ENCODE measurements around the gene ELOVL2. TPM values are rescaled to one million over a fixed set of nuclear protein-coding genes. Genes with fewer than 3 reads are reported as not detected.
"Not testable (repeated sequence)": the region's sequence is repeated elsewhere in the genome, so short reads cannot be mapped to it uniquely, and the experiment has no call there.

The ELOVL2 gene
- total RNA-seq (1 to 10 TPM in 6 of 10 donors, under 1 TPM in 4; 0.73 to 3.5 (median 1.0) TPM), polyA plus RNA-seq (1 to 10 TPM; 2.6 to 3.3 TPM)
- long read RNA-seq, donor 1, partial matches to known transcripts = 0 of 1 reads
- long read RNA-seq, donor 1, other reads (novel, unspliced or antisense) = 1 of 1 reads
- long read RNA-seq, donor 2, partial matches to known transcripts = 0 of 1 reads
- long read RNA-seq, donor 2, other reads (novel, unspliced or antisense) = 0 of 1 reads
- long read RNA-seq, donor 3, partial matches to known transcripts = 1 of 3 reads
- long read RNA-seq, donor 3, other reads (novel, unspliced or antisense) = 1 of 3 reads

- H3K4me3 ChIP-seq = peak within 1 kb of the TSS; percentile 28 to 64 (median 55)
- 1 to 4% methylated on average over 78 to 124 of the region's 124 CpGs for WGBS, 2 donors
- DNase-seq (peak; percentile 16 to 49), ATAC-seq (peak; percentile 72 to 92 (median 83))
- TF ChIP-seq, protein P1, sequence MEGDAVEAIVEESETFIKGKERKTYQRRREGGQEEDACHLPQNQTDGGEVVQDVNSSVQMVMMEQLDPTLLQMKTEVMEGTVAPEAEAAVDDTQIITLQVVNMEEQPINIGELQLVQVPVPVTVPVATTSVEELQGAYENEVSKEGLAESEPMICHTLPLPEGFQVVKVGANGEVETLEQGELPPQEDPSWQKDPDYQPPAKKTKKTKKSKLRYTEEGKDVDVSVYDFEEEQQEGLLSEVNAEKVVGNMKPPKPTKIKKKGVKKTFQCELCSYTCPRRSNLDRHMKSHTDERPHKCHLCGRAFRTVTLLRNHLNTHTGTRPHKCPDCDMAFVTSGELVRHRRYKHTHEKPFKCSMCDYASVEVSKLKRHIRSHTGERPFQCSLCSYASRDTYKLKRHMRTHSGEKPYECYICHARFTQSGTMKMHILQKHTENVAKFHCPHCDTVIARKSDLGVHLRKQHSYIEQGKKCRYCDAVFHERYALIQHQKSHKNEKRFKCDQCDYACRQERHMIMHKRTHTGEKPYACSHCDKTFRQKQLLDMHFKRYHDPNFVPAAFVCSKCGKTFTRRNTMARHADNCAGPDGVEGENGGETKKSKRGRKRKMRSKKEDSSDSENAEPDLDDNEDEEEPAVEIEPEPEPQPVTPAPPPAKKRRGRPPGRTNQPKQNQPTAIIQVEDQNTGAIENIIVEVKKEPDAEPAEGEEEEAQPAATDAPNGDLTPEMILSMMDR (IDR thresholded peaks at IDR 0.05) = peak; percentile 27 to 65 (median 42)
- H3K9me3 ChIP-seq = peaks cover 0 to 5% (median 0%) of the 10 kb centered on the region in 11 donors
- intact Hi-C loops (cut with DNase I) = loop anchor here in 1 of 10 donors (5.0 kb wide), 1 partner anchor 92 kb away; no protein-coding TSS in a partner anchor
- H3K27me3 ChIP-seq = peaks cover 0 to 96% (median 78%) of the 10 kb centered on the region in 7 donors
- H3K4me1 ChIP-seq = peaks cover 0 to 11% (median 0%) of the 10 kb centered on the region in 9 donors
- peak within 1 kb of the TSS in 4 of 10 donors; percentile 27 to 60 (median 46) for H3K27ac ChIP-seq
- H3K36me3 ChIP-seq = no peaks in the 10 kb centered on the region
Observed at GRCh38 chr6:11043961-11044711, at the start of gene ELOVL2. TSS of gene ELOVL2 (minus strand) at chr6:11044305. CDS start at chr6:11044230, 75 bp downstream.

DNA sequence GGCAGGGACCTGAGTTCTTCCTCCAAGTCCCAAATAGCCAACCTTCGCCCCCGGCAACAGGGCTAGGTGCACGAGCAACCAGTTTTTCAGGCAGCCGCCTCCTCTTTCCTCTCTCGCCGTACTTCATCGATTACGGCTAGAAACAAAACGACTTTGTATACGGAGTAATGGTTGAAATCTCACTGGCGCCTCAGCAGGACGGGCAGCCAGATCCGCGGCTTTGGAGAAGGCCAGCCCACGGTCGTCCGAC lies 49.2 kb upstream of the ELOVL2 start:
- ATAC-seq = peak in 4 of 8 donors; percentile 9 to 27 (median 20)
- intact Hi-C loops (cut with DNase I) = no loop called here
- DNase-seq = no peak
- Histone ChIP-seq H3K27ac (peak overlapping the region; percentile 59 to 100 (median 98)), H3K9me3 (no peaks in the 10 kb centered on the region), H3K4me3 (peak overlapping the region; percentile 71 to 99 (median 93)), H3K4me1 (peaks cover 0 to 29% (median 20%) of the 10 kb centered on the region in 9 donors), H3K36me3 (no peaks in the 10 kb centered on the region), H3K27me3 (no peaks in the 10 kb centered on the region)
- TF ChIP-seq, protein P1 (IDR thresholded peaks at IDR 0.05) = no peak
- WGBS, 2 donors = 0% methylated on average over 17 of the region's 17 CpGs

GRCh38 chr6:11092668-11093375 lies 48.7 kb upstream of the ELOVL2 start:
- H3K27me3 ChIP-seq = no peaks in the 10 kb centered on the region
- peak overlapping the region; percentile 59 to 100 (median 98) for H3K27ac ChIP-seq
- TF ChIP-seq, protein P1 (IDR thresholded peaks at IDR 0.05) = no peak
- no peaks in the 10 kb centered on the region for H3K9me3 ChIP-seq
- 5 to 7% methylated on average over 10 of the region's 10 CpGs for WGBS, 2 donors
- no peak for DNase-seq
- H3K36me3 ChIP-seq = no peaks in the 10 kb centered on the region
- peaks cover 0 to 29% (median 20%) of the 10 kb centered on the region in 9 donors for H3K4me1 ChIP-seq
- intact Hi-C loops (cut with DNase I) = no loop called here
- ATAC-seq = peak in 6 of 8 donors; percentile 1 to 43 (median 22)
- H3K4me3 ChIP-seq = peak overlapping the region; percentile 71 to 99 (median 93)

DNA sequence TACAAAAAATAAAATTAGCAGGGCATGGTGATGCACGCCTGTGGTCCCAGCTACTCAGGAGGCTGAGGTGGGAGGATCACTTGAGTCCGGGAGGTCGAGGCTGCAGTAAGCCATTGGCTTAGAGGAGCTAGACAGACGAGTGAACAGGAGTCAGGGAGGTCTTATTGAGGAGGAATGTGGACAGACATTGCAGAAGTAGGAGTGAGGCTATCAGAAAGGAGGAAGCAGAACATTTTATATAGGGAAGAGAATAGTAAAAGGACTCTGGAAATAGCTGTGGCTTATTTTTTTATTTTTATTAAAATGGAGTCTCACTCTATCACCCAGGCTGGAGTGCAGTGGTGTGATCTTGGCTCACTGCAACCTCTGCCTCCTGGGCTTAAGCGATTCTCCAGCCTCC lies 47.0 kb upstream of the ELOVL2 start:
- H3K27ac ChIP-seq; DNase-seq; H3K27me3 ChIP-seq; H3K36me3 ChIP-seq; intact Hi-C loops (cut with DNase I); H3K9me3 ChIP-seq; ATAC-seq; H3K4me3 ChIP-seq: not testable (repeated sequence)
- peaks cover 0 to 24% (median 20%) of the 10 kb centered on the region in 9 donors for H3K4me1 ChIP-seq
- WGBS, 2 donors = 92 to 93% methylated on average over 5 of the region's 5 CpGs
